HEK293 (cell line): ENCODE data around the gene GSPT1.

Experiments
- CTCF ChIA-PET: fragments of 350-600 bp; formaldehyde crosslinking; extraction: SDS; loops from one replicate; lab custom pipeline; 2021; ENCODE audit warnings: antibody characterized with exemption; lab: Yijun Ruan, JAX
- POLR2A ChIA-PET: fragments of 300-600 bp; formaldehyde crosslinking; extraction: SDS; loops from one replicate; lab custom pipeline; 2020; ENCODE audit warnings: antibody characterized with exemption, inconsistent platforms; lab: Yijun Ruan, JAX
- H3K27ac ChIP-seq: fragments of 200-500 bp; sonication (Bioruptor generic); 2 replicates; pipeline ENCODE4 v1.5.1; 2014; ENCODE audit warnings: low read depth, low read length, control low read depth, inconsistent platforms; ENCODE audit errors: extremely low read depth
- H3K36me3 ChIP-seq, 2 experiments: fragments of 200-500 bp in 1 of 2; sonication (Bioruptor generic) in 1 of 2; 1 replicate in 1 of 2; 2 replicates in 1 of 2; pipeline ENCODE4 v1.5.1; 2014 to 2017; ENCODE audit warnings: inconsistent platforms in 2 of 2, low read length in 2 of 2; ENCODE audit not compliant: control insufficient read depth in 2 of 2, insufficient read depth in 1 of 2
- H3K4me1 ChIP-seq: fragments of 200-500 bp; sonication (Bioruptor generic); 2 replicates; pipeline ENCODE4 v1.5.1; 2014; ENCODE audit warnings: mild to moderate bottlenecking, low read length, inconsistent platforms; ENCODE audit not compliant: control insufficient read depth, insufficient read depth
- H3K4me3 ChIP-seq: 2 replicates; pipeline ENCODE4 v1.5.1; 2011; ENCODE audit warnings: low read depth, mild to moderate bottlenecking, control low read depth, low read length, moderate library complexity
- H3K9me3 ChIP-seq: fragments of 200-500 bp; sonication (Bioruptor generic); 2 replicates; pipeline ENCODE4 v1.5.1; 2014; ENCODE audit warnings: low read depth, low read length, inconsistent platforms; ENCODE audit not compliant: control insufficient read depth, insufficient read depth
- EGR2 ChIP-seq: fragments of 450-650 bp; formaldehyde crosslinking; IDR thresholded peaks from 2 replicates; pipeline ENCODE4 v1.5.1; 2016; ENCODE audit warnings: low read depth, missing biosample characterization, missing genetic modification characterization
- GLI4 ChIP-seq: fragments of 450-650 bp; formaldehyde crosslinking; IDR thresholded peaks from 2 replicates; pipeline ENCODE4 v1.5.1; 2016; ENCODE audit warnings: missing biosample characterization, missing genetic modification characterization
- HOXC10 ChIP-seq: sonication (generic); formaldehyde crosslinking; IDR thresholded peaks from 2 replicates; pipeline ENCODE4 v1.8.1; 2023; ENCODE audit warnings: mild to moderate bottlenecking, missing genetic modification reagents
- IKZF3 ChIP-seq: fragments of 450-650 bp; IDR thresholded peaks from 2 replicates; pipeline ENCODE4 v1.5.0; 2018; ENCODE audit warnings: missing biosample characterization, mild to moderate bottlenecking, missing genetic modification characterization, moderate library complexity
- MYNN ChIP-seq: fragments of 450-650 bp; formaldehyde crosslinking; IDR thresholded peaks from 2 replicates; pipeline ENCODE4 v1.5.1; 2016; ENCODE audit warnings: missing biosample characterization, missing genetic modification characterization, borderline replicate concordance
- SALL2 ChIP-seq: fragments of 450-650 bp; formaldehyde crosslinking; IDR thresholded peaks from 2 replicates; pipeline ENCODE4 v1.5.0; 2017; ENCODE audit warnings: missing biosample characterization, mild to moderate bottlenecking, missing genetic modification characterization, borderline replicate concordance
- SCRT2 ChIP-seq: fragments of 450-650 bp; formaldehyde crosslinking; IDR thresholded peaks from 2 replicates; pipeline ENCODE4 v1.5.1; 2016; ENCODE audit warnings: missing biosample characterization, missing genetic modification characterization
- ZBTB17 ChIP-seq: fragments of 450-650 bp; formaldehyde crosslinking; IDR thresholded peaks from 2 replicates; pipeline ENCODE4 v1.5.1; 2016; ENCODE audit warnings: missing biosample characterization, missing genetic modification characterization
- ZBTB20 ChIP-seq: fragments of 450-650 bp; formaldehyde crosslinking; IDR thresholded peaks from 2 replicates; pipeline ENCODE4 v1.5.1; 2016; ENCODE audit warnings: missing biosample characterization, missing genetic modification characterization
- ZFP69B ChIP-seq: fragments of 450-650 bp; formaldehyde crosslinking; IDR thresholded peaks from 2 replicates; pipeline ENCODE4 v1.5.1; 2016; ENCODE audit warnings: missing biosample characterization, missing genetic modification characterization
- ZIC2 ChIP-seq: fragments of 450-650 bp; formaldehyde crosslinking; IDR thresholded peaks from 2 replicates; pipeline ENCODE4 v1.5.1; 2016; ENCODE audit warnings: missing biosample characterization, missing genetic modification characterization
- ZNF114 ChIP-seq: fragments of 450-650 bp; formaldehyde crosslinking; IDR thresholded peaks from 2 replicates; pipeline ENCODE4 v1.5.0; 2017; ENCODE audit warnings: missing biosample characterization, missing genetic modification characterization
- ZNF138 ChIP-seq: fragments of 450-650 bp; formaldehyde crosslinking; IDR thresholded peaks from 2 replicates; pipeline ENCODE4 v1.5.1; 2016; ENCODE audit warnings: missing biosample characterization, missing genetic modification characterization, borderline replicate concordance
- ZNF175 ChIP-seq: fragments of 450-650 bp; formaldehyde crosslinking; IDR thresholded peaks from 2 replicates; pipeline ENCODE4 v1.5.1; 2016; ENCODE audit warnings: missing biosample characterization, missing genetic modification characterization
- ZNF223 ChIP-seq: fragments of 450-650 bp; formaldehyde crosslinking; IDR thresholded peaks from 2 replicates; pipeline ENCODE4 v1.5.1; 2016; ENCODE audit warnings: missing biosample characterization, missing genetic modification characterization
- ZNF366 ChIP-seq: fragments of 450-650 bp; formaldehyde crosslinking; conservative IDR thresholded peaks from 2 replicates; pipeline ENCODE4 v1.5.1; 2016; ENCODE audit warnings: missing biosample characterization, missing genetic modification characterization
- ZNF514 ChIP-seq: fragments of 450-650 bp; formaldehyde crosslinking; IDR thresholded peaks from 2 replicates; pipeline ENCODE4 v1.5.1; 2016; ENCODE audit warnings: missing biosample characterization, missing genetic modification characterization
- ZNF530 ChIP-seq: fragments of 450-650 bp; formaldehyde crosslinking; IDR thresholded peaks from 2 replicates; pipeline ENCODE4 v1.5.1; 2016; ENCODE audit warnings: low read depth, missing biosample characterization, missing genetic modification characterization
- ZNF549 ChIP-seq: fragments of 450-650 bp; IDR thresholded peaks from 2 replicates; pipeline ENCODE4 v1.5.1; 2018; ENCODE audit warnings: missing biosample characterization, missing genetic modification characterization, mild to moderate bottlenecking, inconsistent platforms, moderate library complexity
- ZNF600 ChIP-seq: fragments of 450-650 bp; formaldehyde crosslinking; IDR thresholded peaks from 2 replicates; pipeline ENCODE4 v1.5.1; 2016; ENCODE audit warnings: missing biosample characterization, missing genetic modification characterization
- ZNF660 ChIP-seq: fragments of 450-650 bp; IDR thresholded peaks from 2 replicates; pipeline ENCODE4 v1.5.1; 2018; ENCODE audit warnings: missing biosample characterization, mild to moderate bottlenecking, missing genetic modification characterization
- ZNF670 ChIP-seq: fragments of 450-650 bp; formaldehyde crosslinking; IDR thresholded peaks from 2 replicates; pipeline ENCODE4 v1.5.1; 2016; ENCODE audit warnings: missing biosample characterization, missing genetic modification characterization, low read depth
- ZNF776 ChIP-seq: fragments of 450-650 bp; formaldehyde crosslinking; IDR thresholded peaks from 2 replicates; pipeline ENCODE4 v1.5.0; 2017; ENCODE audit warnings: missing biosample characterization, missing genetic modification characterization, borderline replicate concordance
- TF ChIP-seq, protein P1 (sequence below): fragments of 450-650 bp; formaldehyde crosslinking; IDR thresholded peaks from 2 replicates; pipeline ENCODE4; 2016; ENCODE audit warnings: missing biosample characterization, missing genetic modification characterization
- TF ChIP-seq, protein P2 (sequence below): fragments of 450-650 bp; formaldehyde crosslinking; IDR thresholded peaks from 2 replicates; pipeline ENCODE4 v1.5.1; 2016; ENCODE audit warnings: missing biosample characterization, missing genetic modification characterization
- TF ChIP-seq, protein P3 (sequence below): fragments of 450-650 bp; formaldehyde crosslinking; IDR thresholded peaks from 2 replicates; pipeline ENCODE4 v1.5.1; 2016; ENCODE audit warnings: missing biosample characterization, missing genetic modification characterization
- TF ChIP-seq, protein P4 (sequence below): fragments of 450-650 bp; formaldehyde crosslinking; IDR thresholded peaks from 2 replicates; pipeline ENCODE4 v1.5.1; 2016; ENCODE audit warnings: missing biosample characterization, missing genetic modification characterization, low read depth

GSPT1 gene

DNA sequence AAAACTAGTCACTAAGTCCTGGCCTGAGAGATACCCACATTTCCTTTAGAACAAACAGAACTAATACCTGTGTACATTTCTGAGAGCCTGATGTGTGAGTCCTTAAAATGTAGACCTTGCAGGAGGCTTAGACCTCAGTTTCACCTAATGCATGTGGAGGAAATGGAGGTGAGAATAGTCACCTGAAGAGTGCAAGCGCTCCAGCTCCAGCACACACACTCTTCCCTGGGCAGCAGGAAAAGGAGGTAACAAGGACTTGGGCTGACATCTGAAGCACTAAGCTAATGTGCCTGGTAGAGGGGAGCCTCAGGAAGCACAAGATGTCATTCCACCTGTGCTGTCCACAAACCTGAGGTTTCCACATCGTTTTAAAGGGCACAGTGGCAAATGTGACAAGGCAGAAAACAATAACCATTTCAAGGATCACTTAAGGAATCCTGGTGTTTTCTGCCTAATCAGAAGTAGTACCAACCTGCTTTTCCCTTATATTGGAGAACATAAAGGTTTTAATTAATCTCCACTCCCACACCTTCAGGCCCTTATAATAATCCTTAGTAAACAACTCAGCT, 47.3 kb downstream of the GSPT1 start:
- ChIA-PET CTCF (interaction anchor here (0.6 to 1.3 kb wide), 3 partner anchors 14 to 200 kb away, joined by 5 to 8 read pairs (median 5); no protein-coding TSS in a partner anchor), POLR2A (interaction anchor here (1.0 to 1.1 kb wide), 3 partner anchors 9 to 44 kb away, joined by 3 to 8 read pairs (median 3); no protein-coding TSS in a partner anchor)
- H3K27ac ChIP-seq = no peak overlapping the region
- H3K9me3 ChIP-seq = no peaks in the 10 kb centered on the region
- peaks cover 16 to 41% of the 10 kb centered on the region in 2 experiments for H3K36me3 ChIP-seq
- peaks cover 14% of the 10 kb centered on the region for H3K4me1 ChIP-seq
- TF ChIP-seq, protein P1, sequence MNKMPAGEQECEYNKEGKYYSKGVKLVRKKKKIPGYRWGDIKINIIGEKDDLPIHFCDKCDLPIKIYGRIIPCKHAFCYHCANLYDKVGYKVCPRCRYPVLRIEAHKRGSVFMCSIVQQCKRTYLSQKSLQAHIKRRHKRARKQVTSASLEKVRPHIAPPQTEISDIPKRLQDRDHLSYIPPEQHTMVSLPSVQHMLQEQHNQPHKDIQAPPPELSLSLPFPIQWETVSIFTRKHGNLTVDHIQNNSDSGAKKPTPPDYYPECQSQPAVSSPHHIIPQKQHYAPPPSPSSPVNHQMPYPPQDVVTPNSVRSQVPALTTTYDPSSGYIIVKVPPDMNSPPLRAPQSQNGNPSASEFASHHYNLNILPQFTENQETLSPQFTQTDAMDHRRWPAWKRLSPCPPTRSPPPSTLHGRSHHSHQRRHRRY (tag by site-specific recombination) = no peak
- TF ChIP-seq ZNF600 (tag by site-specific recombination) (peak; percentile 68; the same call in 1 of the 2 replicates), ZFP69B (no peak), HOXC10 (CRISPR knock-in tag) (no peak), GLI4 (tag by site-specific recombination) (no peak)
- TF ChIP-seq, protein P2, sequence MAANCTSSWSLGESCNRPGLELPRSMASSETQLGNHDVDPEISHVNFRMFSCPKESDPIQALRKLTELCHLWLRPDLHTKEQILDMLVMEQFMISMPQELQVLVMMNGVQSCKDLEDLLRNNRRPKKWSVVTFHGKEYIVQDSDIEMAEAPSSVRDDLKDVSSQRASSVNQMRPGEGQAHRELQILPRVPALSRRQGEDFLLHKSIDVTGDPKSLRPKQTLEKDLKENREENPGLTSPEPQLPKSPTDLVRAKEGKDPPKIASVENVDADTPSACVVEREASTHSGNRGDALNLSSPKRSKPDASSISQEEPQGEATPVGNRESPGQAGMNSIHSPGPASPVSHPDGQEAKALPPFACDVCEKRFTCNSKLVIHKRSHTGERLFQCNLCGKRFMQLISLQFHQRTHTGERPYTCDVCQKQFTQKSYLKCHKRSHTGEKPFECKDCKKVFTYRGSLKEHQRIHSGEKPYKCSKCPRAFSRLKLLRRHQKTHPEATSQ = no peak
- no peak overlapping the region for H3K4me3 ChIP-seq

DNA sequence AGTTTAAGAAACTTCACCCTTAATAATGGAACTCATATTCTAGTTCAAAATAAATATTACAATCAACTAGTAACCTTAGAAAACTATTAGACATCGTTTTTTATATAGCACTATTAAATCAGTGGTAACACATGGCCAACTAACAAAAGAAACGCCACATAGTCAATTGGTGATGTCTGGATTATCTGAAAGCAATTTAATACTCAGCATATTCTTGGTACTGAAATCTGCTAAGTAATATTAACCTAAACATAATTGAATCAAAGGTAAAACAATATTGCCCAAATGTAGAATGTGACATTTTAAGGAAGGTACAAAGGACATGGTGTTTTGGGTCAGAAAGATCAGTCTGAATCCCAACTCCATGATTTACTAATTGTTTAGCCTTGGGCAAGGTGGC, 53.3 kb downstream of the GSPT1 start:
- ChIA-PET POLR2A (no interaction called here), CTCF (interaction anchor here (0.8 kb wide), 1 partner anchor 19 kb away, joined by 3 read pairs; no protein-coding TSS in a partner anchor)
- H3K36me3 ChIP-seq = peaks cover 0 to 2% of the 10 kb centered on the region in 2 experiments; a peak in 2 of 3 replicates
- no peak for TF ChIP-seq ZFP69B
- no peak for TF ChIP-seq ZNF223
- TF ChIP-seq ZBTB17 (tag by site-specific recombination) = peak; percentile 43; the same call in 1 of the 2 replicates
- TF ChIP-seq ZNF549 (tag by site-specific recombination) = no peak
- TF ChIP-seq ZNF670 (tag by site-specific recombination) = no peak
- no peak overlapping the region for H3K4me3 ChIP-seq
- H3K27ac ChIP-seq = no peak overlapping the region
- peaks cover 2% of the 10 kb centered on the region; the same call in 1 of the 2 replicates for H3K4me1 ChIP-seq
- no peaks in the 10 kb centered on the region for H3K9me3 ChIP-seq

DNA sequence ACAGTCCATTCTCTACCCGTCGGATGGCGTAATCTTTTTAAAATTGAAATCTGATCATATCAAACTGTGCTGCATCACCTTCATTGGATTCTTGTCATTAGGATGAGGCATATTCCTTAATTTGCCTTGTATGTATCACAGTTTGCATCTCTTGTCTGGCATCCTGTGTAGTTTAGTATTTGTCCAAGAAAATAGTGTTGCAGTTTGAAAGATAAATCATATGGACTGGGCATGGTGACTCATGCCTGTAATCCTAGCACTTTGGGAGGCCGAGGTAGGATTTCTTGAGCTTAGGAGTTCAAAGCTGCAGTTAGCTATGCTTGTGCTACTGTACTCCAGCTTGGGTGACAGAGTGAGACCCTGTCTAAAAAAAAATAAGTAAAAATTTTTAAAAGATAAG, 58.6 kb downstream of the GSPT1 start:
- POLR2A ChIA-PET = interaction anchor here (1.4 kb wide), 1 partner anchor 10 kb away, joined by 4 read pairs; no protein-coding TSS in a partner anchor
- H3K4me1 ChIP-seq = peaks cover 5% of the 10 kb centered on the region
- CTCF ChIA-PET = interaction anchor here (0.9 to 1.0 kb wide), 2 partner anchors 111 to 449 kb away, joined by 3 to 5 read pairs; no protein-coding TSS in a partner anchor
- peaks cover 0 to 11% of the 10 kb centered on the region in 2 experiments; a peak in 2 of 3 replicates for H3K36me3 ChIP-seq
- no peak overlapping the region for H3K4me3 ChIP-seq
- H3K27ac ChIP-seq = no peak overlapping the region
- no peaks in the 10 kb centered on the region for H3K9me3 ChIP-seq
- TF ChIP-seq ZNF660 (tag by site-specific recombination) (0 out of 2 replicates have a peak, but pooled peaks have one; percentile 38), ZNF366 (tag by site-specific recombination) (peak; percentile 63; the same call in 1 of the 2 replicates), EGR2 (tag by site-specific recombination) (no peak), IKZF3 (tag by site-specific recombination) (peak; percentile 59; the same call in 1 of the 2 replicates), ZNF114 (no peak), ZIC2 (tag by site-specific recombination) (no peak), ZNF175 (tag by site-specific recombination) (no peak), ZNF514 (no peak), ZBTB20 (tag by site-specific recombination) (no peak), ZNF138 (tag by site-specific recombination) (no peak), SALL2 (no peak), MYNN (tag by site-specific recombination) (no peak), ZNF776 (tag by site-specific recombination) (no peak), SCRT2 (tag by site-specific recombination) (no peak; the same call in 1 of the 2 replicates), ZNF530 (tag by site-specific recombination) (no peak)
- TF ChIP-seq, protein P3, sequence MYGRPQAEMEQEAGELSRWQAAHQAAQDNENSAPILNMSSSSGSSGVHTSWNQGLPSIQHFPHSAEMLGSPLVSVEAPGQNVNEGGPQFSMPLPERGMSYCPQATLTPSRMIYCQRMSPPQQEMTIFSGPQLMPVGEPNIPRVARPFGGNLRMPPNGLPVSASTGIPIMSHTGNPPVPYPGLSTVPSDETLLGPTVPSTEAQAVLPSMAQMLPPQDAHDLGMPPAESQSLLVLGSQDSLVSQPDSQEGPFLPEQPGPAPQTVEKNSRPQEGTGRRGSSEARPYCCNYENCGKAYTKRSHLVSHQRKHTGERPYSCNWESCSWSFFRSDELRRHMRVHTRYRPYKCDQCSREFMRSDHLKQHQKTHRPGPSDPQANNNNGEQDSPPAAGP (tag by site-specific recombination) = no peak
- TF ChIP-seq, protein P4, sequence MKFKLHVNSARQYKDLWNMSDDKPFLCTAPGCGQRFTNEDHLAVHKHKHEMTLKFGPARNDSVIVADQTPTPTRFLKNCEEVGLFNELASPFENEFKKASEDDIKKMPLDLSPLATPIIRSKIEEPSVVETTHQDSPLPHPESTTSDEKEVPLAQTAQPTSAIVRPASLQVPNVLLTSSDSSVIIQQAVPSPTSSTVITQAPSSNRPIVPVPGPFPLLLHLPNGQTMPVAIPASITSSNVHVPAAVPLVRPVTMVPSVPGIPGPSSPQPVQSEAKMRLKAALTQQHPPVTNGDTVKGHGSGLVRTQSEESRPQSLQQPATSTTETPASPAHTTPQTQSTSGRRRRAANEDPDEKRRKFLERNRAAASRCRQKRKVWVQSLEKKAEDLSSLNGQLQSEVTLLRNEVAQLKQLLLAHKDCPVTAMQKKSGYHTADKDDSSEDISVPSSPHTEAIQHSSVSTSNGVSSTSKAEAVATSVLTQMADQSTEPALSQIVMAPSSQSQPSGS (tag by site-specific recombination) = 0 out of 2 replicates have a peak, but pooled peaks have one; percentile 23
